OCI-M1 (cell line): ENCODE results near the gene ADGRF4.
A peak's percentile ranks its signal among the peaks of the same experiment; 100 is the strongest.
"Not testable (repeated sequence)": the region's sequence is repeated elsewhere in the genome, so short reads cannot be mapped to it uniquely, and the experiment has no call there.

Experiments used
- DNase-seq: peaks from one replicate; lab custom pipeline; 2025; lab: John Stamatoyannopoulos, UW

The ADGRF4 gene

DNA sequence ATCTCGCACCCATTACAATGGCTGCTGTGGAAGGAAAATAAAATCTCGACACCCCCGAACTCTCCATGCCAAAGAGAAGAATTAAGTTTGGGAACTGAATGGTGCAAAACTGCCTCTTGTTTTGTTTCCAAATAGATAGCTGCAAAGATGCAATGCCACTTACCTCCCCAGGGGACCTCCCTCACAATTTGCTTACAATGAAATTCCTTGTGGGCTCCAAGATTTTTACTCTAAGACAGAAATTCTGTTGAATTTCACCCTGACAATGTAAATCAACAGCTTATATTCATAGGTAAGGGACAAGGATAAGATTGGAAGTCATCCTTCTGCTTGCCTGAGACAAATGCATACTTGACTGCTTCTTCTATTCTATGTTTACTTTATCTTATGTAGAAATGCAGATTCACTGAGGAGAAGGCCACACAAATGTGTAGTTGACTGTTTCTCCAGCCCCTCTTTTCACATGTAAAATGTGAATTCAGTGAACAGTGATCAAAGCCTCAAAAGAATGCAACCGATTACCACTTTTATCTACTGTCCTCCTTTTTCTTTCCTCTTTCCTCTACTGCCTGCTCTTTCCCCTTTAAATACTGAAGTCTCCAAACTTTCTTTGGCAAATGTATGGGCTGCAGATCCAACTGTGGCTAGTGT lies 36.6 kb downstream of the ADGRF4 start:
- no peak for DNase-seq

- DNase-seq, result no peak
Measured at GRCh38 chr6:47736083-47736700, 37.8 kb downstream of the ADGRF4 start.

DNA sequence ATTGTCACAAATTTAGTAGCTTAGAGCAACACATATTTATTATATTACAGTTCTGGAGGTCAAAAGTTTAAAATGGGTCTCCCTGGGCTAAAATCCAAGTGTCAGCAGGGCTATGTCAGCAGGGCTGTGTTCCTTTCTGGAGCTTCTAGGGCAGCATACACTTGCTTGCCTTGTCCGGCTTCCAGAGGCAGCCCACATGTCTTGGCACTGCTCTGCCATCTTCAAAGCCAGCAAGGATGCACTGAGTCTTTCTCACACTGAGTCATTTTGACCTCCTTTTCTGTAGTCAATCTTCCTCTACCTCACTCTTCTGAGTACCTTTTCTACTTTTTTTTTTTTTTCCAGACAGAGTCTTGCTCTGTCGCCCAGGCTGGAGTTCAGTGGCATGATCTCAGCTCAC lies 39.0 kb downstream of the ADGRF4 start:
- no peak for DNase-seq

DNA sequence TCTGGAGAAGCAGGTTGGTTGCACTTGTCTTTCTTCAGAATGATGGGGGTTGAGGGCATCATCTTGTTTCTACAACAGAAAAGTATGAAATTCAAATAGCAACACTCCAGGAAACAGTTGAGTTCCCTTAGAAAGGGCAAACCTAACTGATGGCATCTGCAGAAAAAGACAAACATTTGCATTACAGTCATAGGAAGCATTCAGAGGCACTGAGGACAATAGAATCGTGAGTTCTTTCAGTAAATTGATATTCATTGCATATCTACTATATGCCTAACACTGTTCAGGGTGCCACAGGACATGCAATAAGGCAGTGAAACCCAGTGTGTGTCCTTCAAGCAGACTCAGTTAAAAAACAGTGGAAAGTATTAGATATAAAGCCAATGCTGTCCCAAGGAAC lies 42.3 kb downstream of the ADGRF4 start:
- DNase-seq, result no peak

DNA sequence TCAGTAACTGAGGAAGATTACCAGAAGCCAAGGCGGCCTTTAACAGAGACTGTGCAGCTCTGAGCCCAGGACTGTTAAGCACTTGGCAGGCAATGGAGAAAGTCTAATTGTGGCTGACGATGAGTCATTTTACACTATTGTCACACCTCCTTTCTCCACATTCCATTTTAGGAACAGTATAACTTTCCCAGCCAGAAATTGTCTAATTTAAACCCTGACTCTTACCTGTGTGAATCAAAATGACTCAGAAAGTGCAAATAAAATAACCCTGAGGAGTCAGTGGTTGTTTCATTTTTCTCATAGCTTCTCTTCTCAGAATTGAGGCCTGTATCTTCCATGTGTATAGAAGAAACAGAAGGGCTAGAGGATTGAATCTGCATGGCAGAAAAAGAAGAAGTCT lies 43.4 kb downstream of the ADGRF4 start:
- peak; percentile 26 for DNase-seq

GRCh38 chr6:47743744-47744143 lies 45.4 kb downstream of the ADGRF4 start:
- no peak for DNase-seq

- not testable (repeated sequence) for DNase-seq
Measured at GRCh38 chr6:47745269-47745668, 46.9 kb downstream of the ADGRF4 start.

GRCh38 chr6:47749757-47750156 lies 51.4 kb downstream of the ADGRF4 start:
- DNase-seq, result no peak

GRCh38 chr6:47752801-47753200 lies 54.4 kb downstream of the ADGRF4 start:
- DNase-seq, result no peak

- DNase-seq, result no peak
Measured at GRCh38 chr6:47759364-47759763, 61.0 kb downstream of the ADGRF4 start.

DNA sequence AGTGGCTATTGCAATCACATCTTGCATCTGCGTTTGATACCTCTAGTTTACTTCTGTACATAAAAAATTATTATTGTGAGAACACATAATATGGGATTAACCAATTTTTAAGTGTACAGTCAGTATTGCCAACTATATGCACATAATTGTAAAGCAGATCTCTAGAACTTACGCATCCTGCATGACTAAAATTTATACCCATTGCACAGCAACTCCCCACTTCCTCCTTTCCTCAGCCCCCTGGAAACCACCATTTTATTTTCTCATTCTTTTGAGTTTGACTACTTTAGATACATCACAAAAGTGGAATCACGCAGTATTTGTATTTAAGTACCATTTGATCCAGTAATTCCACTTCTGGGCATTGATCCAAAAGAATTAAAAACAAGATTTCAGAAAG lies 64.1 kb downstream of the ADGRF4 start:
- no peak for DNase-seq

DNA sequence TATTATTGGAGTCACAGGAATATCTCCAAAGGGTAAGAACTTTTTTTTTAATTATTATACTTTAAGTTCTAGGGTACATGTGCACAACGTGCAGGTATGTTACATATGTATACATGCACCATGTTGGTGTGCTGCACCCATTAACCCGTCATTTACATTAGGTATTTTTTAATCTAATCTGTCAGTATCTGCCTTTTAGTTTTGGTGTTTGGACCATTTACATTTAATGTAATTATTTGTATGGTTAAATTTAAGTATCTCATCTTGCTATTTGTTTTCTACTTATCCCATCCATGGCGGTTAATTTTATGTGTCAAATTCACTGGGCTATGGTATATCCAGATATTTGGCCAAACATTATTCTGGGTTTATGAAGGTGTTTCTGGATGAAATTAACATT lies 68.1 kb downstream of the ADGRF4 start:
- DNase-seq, result no peak

GRCh38 chr6:47767102-47767501 lies 68.7 kb downstream of the ADGRF4 start:
- no peak for DNase-seq

GRCh38 chr6:47769982-47770381 lies 71.6 kb downstream of the ADGRF4 start:
- no peak for DNase-seq
